CD14-positive monocyte (primary cell): Measurements from ENCODE around the gene ACTA1. TPM values are rescaled to one million over a fixed set of nuclear protein-coding genes. Genes with fewer than 3 reads are reported as not detected.

Source experiments
- DNase-seq, 3 donors: peaks; one replicate each; pipeline ENCODE4 v3.0.0-alpha.2; 2011 to 2022
- H2AFZ ChIP-seq: 2 replicates; pipeline ENCODE4 v1.6.0; 2012; ENCODE audit warnings: mild to moderate bottlenecking, low read depth, low read length, inconsistent platforms; ENCODE audit not compliant: insufficient read depth, poor library complexity, severe bottlenecking
- H3K27ac ChIP-seq, 2 donors: 1 replicate in 1 of 2; 2 replicates in 1 of 2; pipeline ENCODE4 v1.5.1; 2012 to 2013; ENCODE audit warnings: low read length in 2 of 2, control low read depth in 1 of 2, inconsistent platforms in 1 of 2, low read depth in 1 of 2, mild to moderate bottlenecking in 1 of 2
- H3K27me3 ChIP-seq, 2 donors: one replicate each; pipeline versions ENCODE4 v1.6.0 to v1.6.1; 2011 to 2013; ENCODE audit warnings: low read length in 2 of 2; ENCODE audit not compliant: control insufficient read depth in 2 of 2, insufficient read depth in 2 of 2
- H3K36me3 ChIP-seq, 2 donors: replicated peaks in 1 of 2; 1 replicate in 1 of 2; 2 replicates in 1 of 2; pipeline versions ENCODE4 v1.5.1 to v1.6.1; 2012 to 2013; ENCODE audit warnings: low read length in 2 of 2, control low read depth in 1 of 2, inconsistent platforms in 1 of 2, mild to moderate bottlenecking in 1 of 2; ENCODE audit not compliant: insufficient read depth in 2 of 2, control insufficient read depth in 1 of 2
- H3K4me1 ChIP-seq, 2 donors: 1 replicate in 1 of 2; 2 replicates in 1 of 2; pipeline versions ENCODE4 v1.5.1 to v1.6.1; 2012 to 2013; ENCODE audit warnings: low read length in 2 of 2, control low read depth in 1 of 2, inconsistent platforms in 1 of 2, mild to moderate bottlenecking in 1 of 2, moderate library complexity in 1 of 2; ENCODE audit not compliant: insufficient read depth in 2 of 2, control insufficient read depth in 1 of 2
- H3K4me2 ChIP-seq: replicated peaks from 2 replicates; pipeline ENCODE3; 2012; ENCODE audit warnings: low read length, moderate library complexity, mild to moderate bottlenecking; ENCODE audit not compliant: poor library complexity, severe bottlenecking; ENCODE audit errors: extremely low read depth
- H3K4me3 ChIP-seq, 3 experiments: fragments of 200-600 bp in 1 of 3; sonication (generic) in 1 of 3; replicated peaks in 1 of 3; 1 replicate in 2 of 3; 2 replicates in 1 of 3; pipeline ENCODE4 v1.5.1; 2011 to 2013; ENCODE audit warnings: low read length in 3 of 3, mild to moderate bottlenecking in 3 of 3, control low read depth in 2 of 3, low read depth in 2 of 3, inconsistent platforms in 1 of 3, moderate library complexity in 1 of 3
- H3K79me2 ChIP-seq: 2 replicates; pipeline ENCODE4 v1.6.0; 2012; ENCODE audit warnings: mild to moderate bottlenecking, control low read depth, inconsistent platforms, low read length, moderate library complexity; ENCODE audit not compliant: insufficient read depth
- H3K9ac ChIP-seq: 2 replicates; pipeline ENCODE4 v1.6.0; 2017; ENCODE audit warnings: low read length, mild to moderate bottlenecking; ENCODE audit not compliant: insufficient read depth, poor library complexity, severe bottlenecking
- H3K9me3 ChIP-seq, 2 donors: replicated peaks in 1 of 2; 1 replicate in 1 of 2; 2 replicates in 1 of 2; pipeline versions ENCODE4 v1.5.1 to v1.6.1; 2012 to 2013; ENCODE audit warnings: low read length in 2 of 2, control low read depth in 1 of 2; ENCODE audit not compliant: control insufficient read depth in 1 of 2, insufficient read depth in 1 of 2
- H4K20me1 ChIP-seq: 2 replicates; pipeline ENCODE4 v1.6.0; 2012; ENCODE audit warnings: mild to moderate bottlenecking, low read length, control low read depth, moderate library complexity; ENCODE audit not compliant: insufficient read depth
- H3K27ac Mint-ChIP-seq, 7 donors: one replicate each; pipeline ENCODE4 v1.8.0; 2020; ENCODE audit warnings: mild to moderate bottlenecking in 7 of 7, mixed read lengths in 7 of 7, moderate library complexity in 6 of 7, inconsistent platforms in 2 of 7
- H3K27me3 Mint-ChIP-seq, 3 donors: one replicate each; pipeline ENCODE4 v1.8.0; 2021 to 2022; ENCODE audit warnings: low read depth in 3 of 3, mild to moderate bottlenecking in 3 of 3, mixed read lengths in 3 of 3, moderate library complexity in 3 of 3, inconsistent platforms in 1 of 3
- H3K36me3 Mint-ChIP-seq, 2 donors: one replicate each; pipeline ENCODE4 v1.8.0; 2020; ENCODE audit warnings: mixed read lengths in 2 of 2, inconsistent platforms in 1 of 2, mild to moderate bottlenecking in 1 of 2
- H3K4me1 Mint-ChIP-seq: one replicate; pipeline ENCODE4 v1.8.0; 2020; ENCODE audit warnings: mild to moderate bottlenecking, mixed read lengths
- H3K4me3 Mint-ChIP-seq, 2 donors: one replicate each; pipeline ENCODE4 v1.8.0; 2020; ENCODE audit warnings: mild to moderate bottlenecking in 2 of 2, mixed read lengths in 2 of 2, moderate library complexity in 1 of 2
- H3K9me3 Mint-ChIP-seq, 7 donors: one replicate each; pipeline ENCODE4 v1.8.0; 2020 to 2022; ENCODE audit warnings: mixed read lengths in 7 of 7, mild to moderate bottlenecking in 6 of 7, moderate library complexity in 6 of 7, inconsistent platforms in 2 of 7
- WGBS: methylation state at CpG from one replicate; pipeline ENCODE4 v1.1.5; 2013; ENCODE audit warnings: missing lambda C conversion rate; ENCODE audit not compliant: insufficient coverage; 5-methylcytosine and 5-hydroxymethylcytosine counted together
- intact Hi-C, 2 donors: fragments of 100-400 bp; cut with micrococcal nuclease; formaldehyde crosslinking; loops; one replicate each; pipeline versions ENCODE4 v1.15.0 to v1.15.1; 2023
- polyA plus RNA-seq, 3 donors: library from polyadenylated mRNA; depleted of rRNA in 1 of 3; unstranded in 2 of 3; stranded (reverse) in 1 of 3; fragments of 300-500 nt in 2 of 3; fragments of >200 nt in 1 of 3; fragmentation: Illumina TruSeq in 2 of 3; gene quantifications; 1 replicate in 2 of 3; 2 replicates in 1 of 3; pipeline ENCODE4 v1.2.3, GENCODE V29; 2012 to 2021
- TF ChIP-seq, protein P1 (sequence below): fragments of 200-600 bp; IDR thresholded peaks from one replicate; pipeline ENCODE4 v1.8.0; 2022; ENCODE audit warnings: antibody characterized with exemption, mild to moderate bottlenecking

Gene ACTA1
- polyA plus RNA-seq, 3 donors, result 0.72 TPM; not detected in 2

DNA sequence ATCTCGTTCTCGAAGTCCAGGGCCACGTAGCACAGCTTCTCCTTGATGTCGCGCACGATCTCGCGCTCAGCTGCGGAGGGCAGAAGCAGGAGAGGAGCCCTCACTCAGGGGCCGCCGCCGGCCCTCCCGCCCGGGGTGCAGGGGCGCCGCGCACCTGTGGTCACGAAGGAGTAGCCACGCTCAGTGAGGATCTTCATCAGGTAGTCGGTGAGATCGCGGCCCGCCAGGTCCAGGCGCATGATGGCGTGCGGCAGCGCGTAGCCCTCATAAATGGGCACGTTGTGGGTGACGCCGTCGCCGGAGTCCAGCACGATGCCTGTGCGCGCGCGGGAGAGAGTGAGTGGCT, 1.8 kb downstream of the ACTA1 start:
- H3K4me3 ChIP-seq, result no peak overlapping the region
- H3K27me3 Mint-ChIP-seq, result peaks cover 84 to 91% (median 85%) of the 10 kb centered on the region in 3 donors
- H3K27ac Mint-ChIP-seq, result peak overlapping the region in 1 of 7 donors; percentile 53
- DNase-seq, result no peak
- intact Hi-C loops, result no loop called here
- H3K4me2 ChIP-seq, result no peak overlapping the region
- TF ChIP-seq, protein P1, sequence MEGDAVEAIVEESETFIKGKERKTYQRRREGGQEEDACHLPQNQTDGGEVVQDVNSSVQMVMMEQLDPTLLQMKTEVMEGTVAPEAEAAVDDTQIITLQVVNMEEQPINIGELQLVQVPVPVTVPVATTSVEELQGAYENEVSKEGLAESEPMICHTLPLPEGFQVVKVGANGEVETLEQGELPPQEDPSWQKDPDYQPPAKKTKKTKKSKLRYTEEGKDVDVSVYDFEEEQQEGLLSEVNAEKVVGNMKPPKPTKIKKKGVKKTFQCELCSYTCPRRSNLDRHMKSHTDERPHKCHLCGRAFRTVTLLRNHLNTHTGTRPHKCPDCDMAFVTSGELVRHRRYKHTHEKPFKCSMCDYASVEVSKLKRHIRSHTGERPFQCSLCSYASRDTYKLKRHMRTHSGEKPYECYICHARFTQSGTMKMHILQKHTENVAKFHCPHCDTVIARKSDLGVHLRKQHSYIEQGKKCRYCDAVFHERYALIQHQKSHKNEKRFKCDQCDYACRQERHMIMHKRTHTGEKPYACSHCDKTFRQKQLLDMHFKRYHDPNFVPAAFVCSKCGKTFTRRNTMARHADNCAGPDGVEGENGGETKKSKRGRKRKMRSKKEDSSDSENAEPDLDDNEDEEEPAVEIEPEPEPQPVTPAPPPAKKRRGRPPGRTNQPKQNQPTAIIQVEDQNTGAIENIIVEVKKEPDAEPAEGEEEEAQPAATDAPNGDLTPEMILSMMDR, result no peak
- H3K27ac ChIP-seq, result no peak overlapping the region
- H3K27me3 ChIP-seq, result peaks cover 58 to 94% of the 10 kb centered on the region in 2 donors
- no peak overlapping the region for H3K9ac ChIP-seq
- H3K9me3 ChIP-seq, result peaks cover 0 to 29% of the 10 kb centered on the region in 2 donors
- peaks cover 16% of the 10 kb centered on the region for H3K4me1 Mint-ChIP-seq
- no peak overlapping the region for H2AFZ ChIP-seq
- peak overlapping the region in 1 of 2 donors; percentile 88 for H3K4me3 Mint-ChIP-seq
- WGBS, result 5% methylated on average over 29 of the region's 38 CpGs
- peaks cover 9 to 11% of the 10 kb centered on the region in 2 donors for H3K4me1 ChIP-seq
- H3K36me3 ChIP-seq, result no peaks in the 10 kb centered on the region
- H4K20me1 ChIP-seq, result no peaks in the 10 kb centered on the region
- H3K36me3 Mint-ChIP-seq, result peaks cover 5 to 9% of the 10 kb centered on the region in 2 donors
- peaks cover 0 to 35% (median 11%) of the 10 kb centered on the region in 7 donors for H3K9me3 Mint-ChIP-seq
- no peaks in the 10 kb centered on the region for H3K79me2 ChIP-seq

DNA sequence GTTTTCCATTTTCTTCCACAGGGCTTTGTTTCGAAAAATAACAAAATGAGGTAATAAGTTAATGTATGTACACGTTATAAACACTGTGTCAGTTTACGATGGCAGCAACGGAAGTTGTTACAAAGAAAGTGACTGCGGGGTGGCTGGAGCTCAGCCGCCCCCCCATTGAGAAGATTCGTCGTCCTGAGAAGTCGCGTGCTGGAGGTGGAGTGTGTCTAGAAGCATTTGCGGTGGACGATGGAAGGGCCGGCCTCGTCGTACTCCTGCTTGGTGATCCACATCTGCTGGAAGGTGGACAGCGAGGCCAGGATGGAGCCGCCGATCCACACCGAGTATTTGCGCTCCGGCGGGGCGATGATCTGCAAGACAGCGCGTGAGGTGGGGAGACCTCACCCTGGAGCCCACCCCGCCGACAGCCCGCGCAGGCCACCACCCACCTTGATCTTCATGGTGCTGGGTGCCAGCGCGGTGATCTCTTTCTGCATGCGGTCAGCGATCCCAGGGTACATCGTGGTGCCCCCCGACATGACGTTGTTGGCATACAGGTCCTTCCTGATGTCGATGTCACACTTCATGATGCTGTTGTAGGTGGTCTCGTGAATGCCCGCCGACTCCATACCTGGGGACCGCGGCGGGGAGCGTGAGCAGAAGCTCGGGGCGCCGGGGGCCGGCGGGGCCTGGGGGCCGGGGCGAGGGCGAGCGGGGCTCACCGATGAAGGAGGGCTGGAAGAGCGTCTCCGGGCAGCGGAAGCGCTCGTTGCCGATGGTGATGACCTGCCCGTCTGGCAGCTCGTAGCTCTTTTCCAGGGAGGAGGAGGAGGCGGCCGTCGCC, 2.4 kb downstream of the ACTA1 start:
- 8% methylated on average over 59 of the region's 65 CpGs for WGBS
- peak overlapping the region in 2 of 7 donors; percentile 32 to 53 for H3K27ac Mint-ChIP-seq

More for the DNA sequence above, 2.4 kb downstream of the ACTA1 start:
- Mint-ChIP-seq H3K36me3 (peaks cover 5 to 9% of the 10 kb centered on the region in 2 donors), H3K27me3 (peaks cover 79 to 91% (median 84%) of the 10 kb centered on the region in 3 donors), H3K9me3 (peaks cover 0 to 35% (median 11%) of the 10 kb centered on the region in 7 donors), H3K4me1 (peaks cover 16% of the 10 kb centered on the region), H3K4me3 (peak overlapping the region in 1 of 2 donors; percentile 88)
- Histone ChIP-seq H2AFZ (no peak overlapping the region), H3K4me3 (peak overlapping the region in 1 of 3 experiments; percentile 25), H3K79me2 (no peaks in the 10 kb centered on the region), H3K36me3 (no peaks in the 10 kb centered on the region), H3K9me3 (peaks cover 0 to 29% of the 10 kb centered on the region in 2 donors), H3K9ac (no peak overlapping the region), H3K27me3 (peaks cover 58 to 94% of the 10 kb centered on the region in 2 donors), H3K4me2 (peak overlapping the region; percentile 4), H3K27ac (no peak overlapping the region), H4K20me1 (no peaks in the 10 kb centered on the region), H3K4me1 (peaks cover 9 to 11% of the 10 kb centered on the region in 2 donors)
- no peak for DNase-seq
- TF ChIP-seq, protein P1, result no peak
- intact Hi-C loops, result no loop called here
